Uterus (tissue), 4 donors: ENCODE measurements around the gene CORO7. TPM values are rescaled to one million over a fixed set of nuclear protein-coding genes. Genes with fewer than 3 reads are reported as not detected.

ENCODE experiments used
- DNase-seq, 2 donors: peaks; one replicate each; pipeline ENCODE4 v3.0.0-alpha.2; 2019 to 2020
- H3K27ac ChIP-seq, 2 donors: fragments of 200-600 bp; sonication (generic); 1 replicate in 1 of 2; 2 replicates in 1 of 2; pipeline ENCODE4 v1.5.1; 2016 to 2018
- H3K27me3 ChIP-seq, 2 donors: fragments of 200-600 bp; sonication (generic); one replicate each; pipeline ENCODE4 v1.5.1; 2018 to 2019; ENCODE audit warnings: control low read depth in 1 of 2
- H3K36me3 ChIP-seq, 2 donors: fragments of 200-600 bp; sonication (generic); one replicate each; pipeline ENCODE4 v1.5.1; 2019; ENCODE audit warnings: control low read depth in 1 of 2
- H3K4me1 ChIP-seq, 2 donors: fragments of 200-600 bp; sonication (generic); one replicate each; pipeline ENCODE4 v1.5.1; 2018 to 2019; ENCODE audit warnings: control low read depth in 1 of 2
- H3K4me3 ChIP-seq, 2 donors: fragments of 200-600 bp; sonication (generic); 1 replicate in 1 of 2; 2 replicates in 1 of 2; pipeline ENCODE4 v1.5.1; 2018 to 2019; ENCODE audit warnings: mild to moderate bottlenecking in 1 of 2
- H3K9me3 ChIP-seq, 2 donors: fragments of 200-600 bp; sonication (generic); one replicate each; pipeline ENCODE4 v1.5.1; 2019; ENCODE audit warnings: control low read depth in 1 of 2
- POLR2A ChIP-seq, 2 donors: fragments of 450-650 bp; IDR thresholded peaks; one replicate each; pipeline ENCODE4 v1.6.1; 2016; ENCODE audit warnings: antibody characterized with exemption in 2 of 2, mild to moderate bottlenecking in 1 of 2, moderate library complexity in 1 of 2
- intact Hi-C: fragments of 100-400 bp; cut with DNase I; formaldehyde crosslinking; loops from one replicate; pipeline ENCODE4 v1.15.1; 2023; ENCODE audit warnings: low total_unique reads
- total RNA-seq, 4 donors: library from RNA; depleted of rRNA in 3 of 4; stranded (reverse); fragments of >200 nt in 3 of 4; gene quantifications; one replicate each; pipeline versions ENCODE4 v1.1.0 to v1.2.4, GENCODE V29; 2014 to 2023
- TF ChIP-seq, protein P1 (sequence below), 4 experiments: fragments of 200-600 bp in 2 of 4; fragments of 450-650 bp in 2 of 4; sonication (generic) in 2 of 4; IDR thresholded peaks; one replicate each; pipeline ENCODE4 v1.5.1; 2016 to 2019; ENCODE audit warnings: antibody characterized with exemption in 4 of 4, mild to moderate bottlenecking in 2 of 4, moderate library complexity in 1 of 4
- donor health status: DM: yes; HTN: yes; CAD: no.

CORO7 gene
- total RNA-seq: 10 to 100 TPM; 13.8 to 52.1 (median 30.0) TPM

DNA sequence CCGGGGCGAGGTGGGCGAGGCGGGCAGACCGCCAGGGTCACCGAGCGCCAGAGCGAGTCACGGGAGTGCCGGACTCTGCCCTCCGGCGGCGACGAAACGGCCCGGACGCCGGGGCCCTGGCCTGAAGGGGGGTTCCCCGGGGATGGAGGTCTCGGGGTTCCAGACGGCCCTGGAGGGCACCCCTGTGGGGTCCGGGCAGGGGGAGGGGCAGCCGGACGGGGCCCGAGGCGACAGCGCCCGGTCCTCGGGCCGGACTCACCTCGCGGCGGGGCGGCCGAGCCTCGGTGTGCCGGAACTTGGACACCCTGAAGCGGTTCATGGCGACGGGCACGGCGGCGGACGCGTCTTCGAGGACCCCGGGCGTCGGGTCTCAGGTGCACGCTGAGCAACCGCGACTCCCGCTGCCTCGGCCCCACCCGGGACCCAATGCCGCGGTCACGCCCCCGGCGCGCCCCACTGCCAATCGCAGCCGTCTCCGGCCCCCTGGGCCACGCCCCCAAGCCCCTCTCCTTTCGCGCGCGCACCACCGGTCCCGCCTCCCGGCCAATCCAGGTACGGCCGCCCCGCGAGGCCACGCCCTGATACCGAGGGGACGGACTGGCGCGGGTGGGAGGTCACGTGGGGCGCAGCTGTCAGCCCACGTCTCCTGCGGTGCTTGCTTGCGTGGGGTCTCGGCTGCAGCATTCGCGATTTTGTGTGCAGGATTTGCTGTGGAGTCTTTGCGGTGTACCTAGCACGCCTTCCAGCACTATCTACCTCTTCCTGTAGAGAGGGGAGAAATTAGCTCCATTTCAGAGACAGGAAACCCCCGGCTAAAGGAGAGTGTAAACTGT lies at the start of gene CORO7:
CORO7 (minus strand) TSS at position 397 of the 833 bp plus-strand sequence; CDS start at position 319, 78 bp downstream.
- Histone ChIP-seq H3K4me3 (peak within 1 kb of the TSS; percentile 35 to 88), H3K27ac (peak within 1 kb of the TSS; percentile 16 to 66), H3K9me3 (no peaks in the 10 kb centered on the region), H3K4me1 (no peaks in the 10 kb centered on the region), H3K36me3 (no peaks in the 10 kb centered on the region), H3K27me3 (no peaks in the 10 kb centered on the region)
- TF ChIP-seq POLR2A (IDR thresholded peaks at IDR 0.05): peak in 1 of 2 donors; percentile 66
- TF ChIP-seq, protein P1, sequence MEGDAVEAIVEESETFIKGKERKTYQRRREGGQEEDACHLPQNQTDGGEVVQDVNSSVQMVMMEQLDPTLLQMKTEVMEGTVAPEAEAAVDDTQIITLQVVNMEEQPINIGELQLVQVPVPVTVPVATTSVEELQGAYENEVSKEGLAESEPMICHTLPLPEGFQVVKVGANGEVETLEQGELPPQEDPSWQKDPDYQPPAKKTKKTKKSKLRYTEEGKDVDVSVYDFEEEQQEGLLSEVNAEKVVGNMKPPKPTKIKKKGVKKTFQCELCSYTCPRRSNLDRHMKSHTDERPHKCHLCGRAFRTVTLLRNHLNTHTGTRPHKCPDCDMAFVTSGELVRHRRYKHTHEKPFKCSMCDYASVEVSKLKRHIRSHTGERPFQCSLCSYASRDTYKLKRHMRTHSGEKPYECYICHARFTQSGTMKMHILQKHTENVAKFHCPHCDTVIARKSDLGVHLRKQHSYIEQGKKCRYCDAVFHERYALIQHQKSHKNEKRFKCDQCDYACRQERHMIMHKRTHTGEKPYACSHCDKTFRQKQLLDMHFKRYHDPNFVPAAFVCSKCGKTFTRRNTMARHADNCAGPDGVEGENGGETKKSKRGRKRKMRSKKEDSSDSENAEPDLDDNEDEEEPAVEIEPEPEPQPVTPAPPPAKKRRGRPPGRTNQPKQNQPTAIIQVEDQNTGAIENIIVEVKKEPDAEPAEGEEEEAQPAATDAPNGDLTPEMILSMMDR (IDR thresholded peaks at IDR 0.05): peak in 2 of 4 experiments; percentile 43 to 45
- intact Hi-C loops: no loop called here
- peak; percentile 95 for DNase-seq

- intact Hi-C loops: no loop called here
- H3K36me3 ChIP-seq: no peaks in the 10 kb centered on the region
These were observed 47.2 kb upstream of the CORO7 start for GRCh38 chr16:4463522-4464163.

GRCh38 chr16:4461250-4462085 lies 45.1 kb upstream of the CORO7 start:
- intact Hi-C loops: no loop called here
- Histone ChIP-seq H3K27me3 (no peaks in the 10 kb centered on the region), H3K4me1 (no peaks in the 10 kb centered on the region), H3K27ac (no peak overlapping the region), H3K9me3 (no peaks in the 10 kb centered on the region), H3K36me3 (no peaks in the 10 kb centered on the region), H3K4me3 (no peak overlapping the region)
- TF ChIP-seq POLR2A (IDR thresholded peaks at IDR 0.05): no peak
- TF ChIP-seq, protein P1 (IDR thresholded peaks at IDR 0.05): no peak
- no peak for DNase-seq

More at GRCh38 chr16:4463522-4464163, 47.2 kb upstream of the CORO7 start:
- H3K9me3 ChIP-seq: no peaks in the 10 kb centered on the region
- H3K27me3 ChIP-seq: no peaks in the 10 kb centered on the region
- no peak overlapping the region for H3K4me3 ChIP-seq
- H3K27ac ChIP-seq: no peak overlapping the region
- no peak for DNase-seq
- H3K4me1 ChIP-seq: no peaks in the 10 kb centered on the region
- no peak for TF ChIP-seq POLR2A (IDR thresholded peaks at IDR 0.05)
- TF ChIP-seq, protein P1 (IDR thresholded peaks at IDR 0.05): no peak

GRCh38 chr16:4460936-4461249 lies 44.5 kb upstream of the CORO7 start:
- no peak for DNase-seq
- Histone ChIP-seq H3K4me3 (no peak overlapping the region), H3K27me3 (no peaks in the 10 kb centered on the region), H3K27ac (no peak overlapping the region), H3K4me1 (no peaks in the 10 kb centered on the region), H3K9me3 (no peaks in the 10 kb centered on the region), H3K36me3 (no peaks in the 10 kb centered on the region)
- intact Hi-C loops: no loop called here
- no peak for TF ChIP-seq POLR2A (IDR thresholded peaks at IDR 0.05)
- TF ChIP-seq, protein P1 (IDR thresholded peaks at IDR 0.05): no peak
